Activated CD4-positive, alpha-beta T cell treated with anti-CD3 and anti-CD28 coated beads, Interleukin-10, Interleukin-2, amounts not matched to agents 100 ng/mL and 50 ng/mL, durations not matched to agents 16 hours and 8 hours (primary cell): ENCODE results near the gene RHO.
"Not testable (repeated sequence)": the region's sequence is repeated elsewhere in the genome, so short reads cannot be mapped to it uniquely, and the experiment has no call there.

ENCODE experiments used
- DNase-seq: peaks from one replicate; pipeline ENCODE4 v3.0.0-alpha.2; 2020

RHO gene

DNA sequence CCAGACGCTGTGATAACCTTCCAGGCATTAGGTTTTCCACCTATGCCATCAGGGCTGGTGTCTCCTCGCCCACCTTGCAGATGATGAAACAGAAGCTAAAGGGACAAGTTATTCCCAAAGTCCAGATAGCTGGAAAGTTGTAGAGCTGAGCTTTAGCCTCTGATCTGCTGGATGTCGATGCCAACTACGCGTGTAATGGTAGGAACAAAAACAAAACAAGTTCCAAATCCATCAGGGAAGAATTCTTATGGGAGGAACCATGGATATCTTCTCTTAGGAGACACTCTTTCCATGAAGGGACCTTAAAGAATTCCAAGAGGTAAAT lies 28.1 kb upstream of the RHO start:
- DNase-seq: no peak

DNA sequence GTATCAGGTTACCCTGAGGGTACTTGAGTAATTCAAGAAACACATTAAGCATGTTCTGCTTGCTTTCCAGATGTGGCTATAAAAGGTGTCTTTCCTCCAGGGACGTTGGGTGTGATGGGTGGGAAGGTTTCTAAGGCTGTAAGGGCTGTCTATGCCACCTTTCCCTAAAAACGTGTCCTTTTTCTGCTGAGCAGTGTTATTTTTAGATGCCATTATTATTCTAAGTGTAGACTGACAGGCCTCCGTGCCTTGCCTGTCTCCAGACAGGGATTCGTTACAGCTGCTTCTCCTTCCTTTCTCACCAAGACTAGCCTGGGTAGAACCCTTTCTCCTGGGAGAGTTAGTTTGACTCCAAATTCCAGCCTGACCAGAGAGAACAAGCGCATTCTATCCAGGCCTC lies 26.8 kb upstream of the RHO start:
- no peak for DNase-seq

DNA sequence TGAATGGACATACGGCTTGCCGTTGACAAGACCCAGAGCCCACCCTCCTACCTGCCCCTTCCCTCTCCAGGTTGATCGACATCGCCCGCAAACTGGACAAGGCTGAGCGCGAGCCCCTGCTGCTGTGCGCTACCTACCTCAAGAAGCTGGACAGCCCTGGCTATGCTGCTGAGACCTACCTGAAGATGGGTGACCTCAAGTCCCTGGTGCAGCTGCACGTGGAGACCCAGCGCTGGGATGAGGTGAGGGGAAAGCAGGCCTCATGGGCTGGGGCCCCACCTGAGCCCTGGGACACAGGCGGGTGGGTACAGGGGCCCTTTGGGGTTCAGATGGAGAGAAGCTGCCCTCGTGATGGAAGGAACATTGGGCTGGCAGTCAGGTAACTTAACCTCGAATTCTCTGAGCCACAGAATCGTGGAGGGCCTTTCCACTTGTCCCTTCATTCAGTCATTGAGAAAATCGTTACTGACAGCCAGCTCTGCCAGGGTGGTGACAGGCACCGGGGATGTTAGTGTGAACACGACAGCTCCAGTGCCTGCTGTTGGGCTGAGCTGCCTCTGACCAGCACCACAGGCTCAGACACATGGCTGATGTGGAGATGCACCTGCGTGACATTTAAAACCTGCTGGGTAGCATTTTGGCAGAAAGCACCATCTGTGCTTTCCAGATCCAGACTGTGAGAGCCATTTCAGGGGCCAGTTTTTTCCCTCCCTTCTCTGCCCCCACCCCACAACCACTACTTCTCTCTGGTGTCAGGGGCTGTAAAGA lies 25.6 kb upstream of the RHO start:
- no peak for DNase-seq

DNA sequence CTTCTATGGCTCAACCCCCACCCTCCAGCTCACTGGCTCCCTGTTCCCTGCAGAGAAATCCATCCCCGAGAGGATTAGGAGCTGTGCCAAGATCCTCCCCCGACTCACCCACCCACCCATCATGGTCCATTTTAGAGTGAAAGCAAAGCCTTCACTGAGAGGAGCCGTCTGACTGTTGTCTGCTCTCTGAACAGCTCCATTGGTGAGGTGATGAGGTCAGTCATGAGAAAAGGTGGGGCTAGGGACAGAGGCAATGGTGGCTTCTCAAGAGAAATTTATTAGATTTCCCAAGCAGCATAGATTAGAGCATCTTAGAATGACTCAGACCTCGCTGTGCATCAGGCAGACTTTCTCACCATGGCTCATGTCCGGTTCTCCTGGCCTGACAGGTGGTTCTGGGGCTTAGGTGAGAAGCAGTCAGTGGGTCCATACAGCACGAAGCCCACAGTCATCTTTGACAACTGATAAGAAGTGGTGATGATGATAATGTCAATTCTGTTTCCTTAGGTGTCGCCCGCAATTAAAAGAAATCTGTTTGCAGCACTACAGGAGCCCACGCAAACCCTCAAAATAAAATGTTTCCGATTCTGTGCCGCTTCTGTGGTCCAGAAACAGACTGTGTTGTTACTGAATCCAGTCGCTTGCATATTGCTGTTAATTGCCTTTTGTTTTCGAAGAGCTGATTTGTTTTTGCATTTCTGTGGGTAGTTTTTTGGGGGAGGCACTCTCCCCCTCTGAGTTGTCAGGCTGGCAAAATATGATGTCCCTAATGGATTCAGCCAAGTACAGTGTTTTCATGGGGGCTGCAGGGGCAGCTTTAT lies 24.8 kb upstream of the RHO start:
- DNase-seq: no peak

DNA sequence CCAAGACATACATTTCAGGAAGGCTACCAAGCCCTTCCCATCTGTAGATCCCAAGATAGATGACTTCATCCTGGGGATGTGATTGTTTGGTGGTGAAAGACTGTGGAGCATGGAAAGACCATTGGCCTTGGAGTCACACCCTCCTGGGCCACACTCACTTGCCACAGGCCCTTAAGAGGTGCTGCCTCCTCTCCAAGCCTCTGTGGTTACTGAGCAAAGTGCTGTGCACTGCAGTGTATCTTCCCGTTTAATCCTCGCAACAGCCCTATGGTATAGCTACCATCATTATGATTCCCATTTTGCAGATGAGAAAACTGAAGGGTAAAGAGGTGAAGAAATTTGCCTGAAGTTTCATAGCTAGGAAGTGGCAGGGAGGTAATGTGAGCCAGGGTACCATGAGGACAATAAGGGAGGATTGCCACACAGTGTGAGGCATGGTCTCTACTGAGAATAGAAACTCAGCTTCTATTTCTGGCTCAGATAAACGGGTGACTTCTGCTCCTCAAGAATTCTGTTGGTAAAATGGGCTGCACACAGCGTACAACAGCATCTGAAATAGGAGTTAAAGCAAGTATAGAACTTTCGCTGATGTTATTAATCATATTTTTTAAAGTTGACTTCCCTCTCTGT lies 23.9 kb upstream of the RHO start:
- no peak for DNase-seq

DNA sequence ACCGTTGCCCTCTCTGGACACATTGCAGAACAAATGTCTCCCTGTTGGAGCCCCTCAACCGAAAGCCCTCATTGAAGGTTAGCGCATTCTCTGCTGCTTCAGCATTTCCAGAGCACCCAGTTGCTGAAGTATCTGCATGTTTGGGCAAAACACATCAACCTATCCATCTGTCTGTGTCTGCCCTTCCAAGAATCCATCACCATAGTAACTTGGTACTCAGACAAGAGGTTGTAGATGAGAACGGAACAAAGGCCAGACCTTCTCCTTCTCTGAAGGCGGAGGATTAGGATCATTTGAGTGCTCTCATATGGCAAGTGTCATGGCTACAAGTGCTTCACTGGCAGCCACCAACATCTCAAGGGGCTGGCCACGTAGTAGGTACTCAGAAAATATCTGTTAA lies 23.1 kb upstream of the RHO start:
- no peak for DNase-seq

DNA sequence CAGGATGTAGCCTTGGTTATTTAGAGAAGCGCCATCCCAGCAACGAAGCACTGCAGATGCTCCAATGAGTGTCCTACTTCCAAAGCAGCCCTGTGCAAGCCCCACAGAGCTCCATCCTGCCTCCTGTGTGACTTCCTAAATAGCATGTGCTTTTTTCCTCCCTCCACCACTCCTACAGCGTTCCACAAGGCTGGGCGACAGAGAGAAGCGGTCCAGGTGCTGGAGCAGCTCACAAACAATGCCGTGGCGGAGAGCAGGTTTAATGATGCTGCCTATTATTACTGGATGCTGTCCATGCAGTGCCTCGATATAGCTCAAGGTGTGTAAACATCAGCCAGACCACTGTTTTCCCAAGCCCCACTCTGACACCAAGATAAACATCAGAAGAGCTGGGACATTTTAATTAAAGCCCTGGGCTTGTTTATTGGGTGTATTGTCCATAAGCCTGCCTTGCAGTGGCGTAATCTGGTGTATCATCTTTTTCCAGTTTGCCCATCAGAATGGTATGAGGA lies 22.2 kb upstream of the RHO start:
- DNase-seq: no peak

DNA sequence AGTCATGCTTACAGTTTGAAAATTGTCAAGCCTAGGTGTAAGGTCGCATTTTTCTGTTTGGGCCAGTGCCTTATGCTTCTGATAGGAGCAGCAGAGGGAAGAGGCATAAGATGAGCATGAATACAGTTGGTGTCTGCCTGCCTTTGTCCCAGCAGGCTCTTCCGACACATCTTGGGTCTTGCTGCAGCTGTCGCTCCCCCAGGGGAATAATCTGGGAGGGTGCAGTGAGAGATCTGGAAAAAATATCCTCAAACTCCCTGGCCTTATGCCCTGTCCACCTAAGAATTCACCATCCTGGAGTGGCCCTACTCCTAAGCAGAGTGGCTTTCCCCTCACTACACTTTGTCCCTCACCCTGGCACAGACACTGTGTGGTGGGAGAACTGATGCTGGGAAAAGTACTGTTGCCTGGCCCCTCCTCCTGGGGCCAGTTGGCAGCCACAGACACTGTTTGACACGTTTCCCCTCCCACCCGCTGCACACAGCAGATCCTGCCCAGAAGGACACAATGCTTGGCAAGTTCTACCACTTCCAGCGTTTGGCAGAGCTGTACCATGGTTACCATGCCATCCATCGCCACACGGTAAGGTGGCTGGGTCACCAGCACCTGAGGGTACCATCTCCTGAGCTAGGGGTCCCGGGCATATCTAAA lies 21.1 kb upstream of the RHO start:
- DNase-seq: no peak

DNA sequence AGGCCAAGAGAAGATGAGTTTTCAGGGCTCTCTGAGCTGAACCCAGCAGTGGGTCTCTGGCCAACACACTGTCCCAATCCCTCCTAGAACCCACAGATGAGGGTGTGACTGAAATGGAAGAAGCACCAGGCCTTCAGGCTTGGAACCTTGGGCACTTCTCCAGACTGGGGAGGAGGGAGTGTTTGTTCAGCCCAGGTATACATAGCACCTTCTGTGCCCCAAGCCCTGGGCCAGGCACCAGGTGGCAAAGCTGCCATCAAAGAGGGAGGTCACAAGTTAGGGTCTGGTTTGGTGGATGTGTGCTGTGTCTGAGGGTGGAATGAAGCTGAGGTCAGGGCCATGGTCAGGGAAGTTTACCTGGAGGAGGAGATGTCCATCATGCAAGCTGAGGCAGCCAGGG lies 15.8 kb upstream of the RHO start:
- DNase-seq: no peak

DNA sequence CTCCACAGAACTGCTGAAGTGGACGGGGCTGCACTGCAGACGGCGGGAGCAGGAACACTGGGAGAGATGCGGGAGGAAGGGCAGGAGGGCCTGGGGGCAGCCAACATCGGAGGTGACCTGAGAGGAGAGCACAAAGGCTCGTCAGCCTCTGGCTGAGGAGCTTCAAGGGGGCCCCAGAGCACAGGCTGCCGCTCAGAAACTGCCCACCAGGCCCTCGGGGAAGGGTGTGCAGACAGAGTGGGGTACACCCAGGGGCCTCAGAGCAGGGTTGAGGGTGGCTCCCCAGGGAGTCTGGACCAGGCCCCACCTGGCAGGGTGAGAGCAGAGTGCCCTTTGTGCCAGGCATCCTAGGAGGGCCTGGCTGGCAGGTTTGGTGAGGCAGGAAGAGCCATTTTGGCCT lies 14.7 kb upstream of the RHO start:
- no peak for DNase-seq

DNA sequence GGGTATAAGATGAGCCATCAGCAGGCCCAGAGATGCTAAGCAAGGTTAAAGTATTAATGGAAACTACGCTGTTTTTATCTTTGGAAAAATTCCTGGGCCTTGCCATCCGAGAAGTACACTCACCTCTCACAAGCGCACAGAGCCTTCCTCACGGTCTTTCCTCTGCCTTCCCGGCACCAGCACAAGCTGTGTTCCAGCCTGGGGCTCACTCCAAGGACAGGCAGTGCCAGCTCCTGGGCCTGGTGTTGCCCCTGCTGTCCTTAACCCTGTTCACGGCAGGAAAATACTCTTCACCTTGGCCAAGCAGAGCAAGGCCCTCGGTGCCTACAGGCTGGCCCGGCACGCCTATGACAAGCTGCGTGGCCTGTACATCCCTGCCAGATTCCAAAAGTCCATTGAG lies 14.3 kb upstream of the RHO start:
- no peak for DNase-seq

DNA sequence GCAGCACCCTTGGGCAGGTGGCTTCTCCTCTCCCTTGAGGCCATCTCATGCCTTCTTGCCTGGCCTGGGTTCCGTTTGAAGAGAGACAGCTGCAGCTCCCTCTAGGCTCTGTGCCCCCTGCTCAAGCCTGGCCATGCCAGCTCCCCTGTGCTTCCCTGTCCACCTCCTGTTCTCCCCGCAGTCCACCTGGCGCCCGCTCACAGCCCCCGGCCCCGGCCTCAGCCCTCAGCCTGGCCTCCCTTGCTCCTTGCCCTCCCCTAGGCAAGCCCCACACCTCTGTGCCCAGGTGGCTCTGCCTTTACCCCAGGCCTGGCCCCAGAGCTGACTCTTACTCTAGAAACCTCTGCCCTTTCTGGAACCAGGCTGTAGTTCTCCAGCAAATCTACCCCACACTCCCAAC lies 13.9 kb upstream of the RHO start:
- DNase-seq: no peak

DNA sequence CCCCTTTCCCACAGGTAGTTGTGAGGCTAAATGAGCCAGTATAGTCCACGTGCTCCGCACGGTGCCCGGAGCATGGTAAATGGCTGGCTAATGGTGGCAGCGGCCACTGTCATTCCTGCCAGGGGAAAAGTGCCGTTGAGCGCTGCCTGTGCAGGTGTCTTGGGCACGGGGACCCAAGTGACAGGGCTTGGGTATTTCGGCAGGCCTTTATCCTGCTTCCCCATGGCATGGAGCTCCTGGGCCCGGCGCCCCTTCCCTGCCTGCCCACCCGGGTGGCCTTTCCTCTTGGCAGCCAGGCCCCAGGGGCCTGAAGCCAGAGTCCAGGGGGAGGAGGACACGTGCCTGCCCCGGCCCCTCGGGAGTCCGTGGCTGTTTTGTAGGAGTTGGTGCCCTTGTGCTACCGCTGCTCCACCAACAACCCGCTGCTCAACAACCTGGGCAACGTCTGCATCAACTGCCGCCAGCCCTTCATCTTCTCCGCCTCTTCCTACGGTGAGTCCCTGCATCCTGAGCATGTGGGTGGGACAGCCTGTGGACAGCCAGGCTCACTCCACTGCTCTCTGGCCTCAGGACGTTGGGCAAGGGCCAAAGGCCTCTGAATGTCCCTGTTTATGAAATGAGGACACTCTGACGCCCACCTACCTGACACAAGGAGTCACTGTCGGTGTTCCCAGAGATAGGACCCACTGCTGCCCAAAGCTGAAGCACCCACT lies 13.2 kb upstream of the RHO start:
- not testable (repeated sequence) for DNase-seq

DNA sequence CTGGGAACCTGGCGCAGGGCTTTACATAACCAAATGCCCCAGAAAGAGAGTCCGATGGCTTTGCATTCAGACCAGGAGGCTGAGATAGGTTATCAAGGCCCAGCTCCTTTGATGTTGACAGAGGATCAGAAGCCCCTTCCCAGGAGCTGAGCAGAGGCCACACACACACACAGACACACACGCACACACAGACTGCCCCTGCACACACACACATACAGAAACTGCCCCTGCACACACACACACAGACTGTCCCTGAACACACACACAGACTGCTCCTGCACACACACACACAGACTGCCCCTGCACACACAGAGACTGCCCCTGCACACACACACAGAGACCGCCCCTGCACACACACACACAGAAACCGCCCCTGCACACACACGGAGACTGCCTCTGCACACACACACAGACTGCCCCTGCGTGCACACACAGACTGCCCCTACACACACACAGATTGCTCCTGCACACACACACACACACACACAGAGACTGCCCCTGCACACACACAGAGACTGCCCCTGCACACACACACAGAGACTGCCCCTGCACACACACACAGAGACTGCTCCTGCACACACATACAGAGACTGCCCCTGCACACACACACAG lies 12.5 kb upstream of the RHO start:
- not testable (repeated sequence) for DNase-seq

DNA sequence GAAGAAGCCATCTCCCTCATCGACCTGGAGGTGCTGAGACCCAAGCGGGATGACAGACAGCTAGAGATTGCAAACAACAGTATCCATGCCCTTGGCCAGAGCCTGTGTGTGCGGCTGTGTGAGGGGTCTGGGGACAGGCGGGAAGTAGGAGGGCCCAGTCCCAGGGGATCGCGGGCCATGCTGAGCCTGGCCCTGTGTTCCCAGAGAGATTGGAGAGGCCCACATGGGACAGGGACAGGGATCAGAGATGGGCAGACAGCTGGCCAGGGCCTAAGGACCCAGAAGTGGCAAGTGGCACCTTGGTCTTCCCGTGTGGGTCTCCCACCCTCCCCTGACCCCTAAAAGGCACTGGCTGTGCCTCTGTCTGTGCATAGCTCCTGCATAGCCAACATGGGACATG lies 10.9 kb upstream of the RHO start:
- DNase-seq: no peak

DNA sequence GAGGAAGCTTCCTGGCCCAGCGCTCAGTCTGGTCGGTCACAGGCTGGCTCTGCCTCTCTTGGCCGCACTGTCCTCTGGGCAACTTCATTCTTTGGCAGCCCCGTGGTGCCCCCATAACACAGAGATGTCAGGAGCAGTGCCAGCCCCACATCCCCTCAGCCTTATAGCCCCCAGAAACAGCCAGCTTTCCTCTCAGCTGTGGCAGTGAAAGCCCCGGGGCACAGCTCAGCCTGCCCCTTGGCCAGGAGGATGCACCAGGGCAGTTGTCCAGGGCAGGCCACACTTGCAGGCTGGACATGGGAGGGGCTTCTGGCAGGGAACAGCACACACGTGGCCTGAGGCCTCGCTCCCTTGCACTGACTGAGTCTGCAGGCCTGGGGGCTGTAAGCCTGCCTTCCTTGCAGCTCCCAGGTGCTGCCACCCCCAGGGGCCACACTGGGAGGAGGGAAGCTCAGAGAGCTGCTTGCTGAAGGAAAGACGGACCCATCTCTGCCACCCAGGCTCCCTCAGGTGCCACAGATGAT lies 10.3 kb upstream of the RHO start:
- DNase-seq: no peak

DNA sequence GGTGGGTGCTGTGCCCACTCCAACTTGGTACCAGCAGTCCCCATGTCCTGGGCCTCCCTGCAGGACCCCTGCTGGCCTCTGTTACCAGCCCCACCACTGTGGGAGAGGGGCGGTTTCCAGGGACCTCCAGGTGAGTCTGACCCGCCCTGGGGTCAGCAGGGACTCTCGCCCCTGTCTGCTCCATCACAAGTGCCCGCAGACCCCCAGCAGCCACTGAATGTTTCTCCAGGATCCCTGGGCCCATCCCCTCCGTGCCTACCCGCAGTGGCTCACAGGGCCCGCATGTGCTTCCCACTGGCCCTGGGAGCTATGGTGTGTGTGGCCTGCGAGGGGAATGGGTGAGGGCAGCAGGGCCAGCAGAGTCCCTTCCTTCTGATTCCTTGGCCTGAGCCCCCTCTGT lies 9.9 kb upstream of the RHO start:
- no peak for DNase-seq

DNA sequence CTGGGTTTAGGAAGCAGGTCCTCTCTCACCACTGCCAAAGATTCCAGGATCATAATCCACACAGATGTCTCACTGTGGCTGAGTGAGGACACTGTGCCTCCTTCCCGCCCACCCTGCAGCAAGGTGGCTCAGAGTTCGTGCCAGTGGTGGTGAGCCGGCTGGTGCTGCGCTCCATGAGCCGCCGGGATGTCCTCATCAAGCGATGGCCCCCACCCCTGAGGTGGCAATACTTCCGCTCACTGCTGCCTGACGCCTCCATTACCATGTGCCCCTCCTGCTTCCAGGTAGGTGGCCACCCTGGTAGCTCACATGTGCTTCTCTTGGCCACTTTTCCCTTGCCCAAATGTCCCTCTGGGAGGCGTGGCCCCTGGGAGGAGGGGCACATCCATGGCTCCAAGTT lies 9.0 kb upstream of the RHO start:
- DNase-seq: no peak

DNA sequence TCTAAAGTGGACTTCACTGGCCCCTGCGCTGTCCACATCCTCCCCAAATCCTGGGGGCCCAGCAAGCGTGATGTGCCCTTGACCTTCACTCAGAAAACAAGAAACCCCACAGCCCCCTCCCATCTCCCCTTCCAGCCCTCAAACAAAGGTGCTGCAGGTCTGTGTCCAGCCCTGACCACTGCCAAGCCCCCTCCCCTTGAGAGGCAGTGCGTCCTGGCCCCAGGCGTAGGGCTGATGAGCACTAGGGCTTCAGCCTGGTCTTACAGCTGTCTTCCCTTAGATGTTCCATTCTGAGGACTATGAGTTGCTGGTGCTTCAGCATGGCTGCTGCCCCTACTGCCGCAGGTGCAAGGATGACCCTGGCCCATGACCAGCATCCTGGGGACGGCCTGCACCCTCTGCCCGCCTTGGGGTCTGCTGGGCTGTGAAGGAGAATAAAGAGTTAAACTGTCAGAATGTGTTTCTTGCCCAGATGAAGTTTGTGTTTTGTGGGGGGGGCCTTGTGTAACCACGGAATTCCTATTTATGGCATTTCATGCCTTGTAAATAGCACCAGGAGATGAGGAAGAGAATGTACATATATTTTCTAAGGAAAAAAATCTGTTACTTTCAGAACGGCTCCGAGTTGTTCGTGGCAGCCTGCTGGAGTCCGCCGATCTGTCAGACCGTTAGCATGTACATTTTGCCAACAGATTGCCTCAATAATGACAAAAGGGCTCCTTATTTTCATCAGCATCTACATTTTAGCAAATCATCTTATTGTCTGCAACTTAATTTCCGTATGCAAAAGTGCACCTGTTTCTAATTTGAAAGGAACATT lies 8.3 kb upstream of the RHO start:
- no peak for DNase-seq

DNA sequence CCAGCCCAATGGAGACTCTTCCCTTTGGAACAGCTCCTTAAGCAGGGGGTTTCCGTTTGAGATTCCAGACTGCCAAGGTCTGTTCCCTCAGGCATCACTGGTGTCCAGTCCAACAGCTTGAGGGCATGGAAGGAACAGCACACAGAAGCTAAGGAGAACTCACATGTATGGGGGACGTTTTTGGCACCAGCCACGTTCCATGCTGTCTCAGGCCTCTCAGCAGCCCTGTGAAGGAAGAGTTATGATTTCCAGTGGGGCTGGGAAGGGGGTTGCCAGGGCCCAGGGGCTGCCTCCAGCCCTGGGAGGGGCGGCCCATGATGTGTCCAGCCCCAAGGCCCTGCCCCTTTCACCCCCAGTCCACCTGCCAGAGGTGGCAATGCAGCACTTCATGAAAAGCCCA lies 7.5 kb upstream of the RHO start:
- no peak for DNase-seq

DNA sequence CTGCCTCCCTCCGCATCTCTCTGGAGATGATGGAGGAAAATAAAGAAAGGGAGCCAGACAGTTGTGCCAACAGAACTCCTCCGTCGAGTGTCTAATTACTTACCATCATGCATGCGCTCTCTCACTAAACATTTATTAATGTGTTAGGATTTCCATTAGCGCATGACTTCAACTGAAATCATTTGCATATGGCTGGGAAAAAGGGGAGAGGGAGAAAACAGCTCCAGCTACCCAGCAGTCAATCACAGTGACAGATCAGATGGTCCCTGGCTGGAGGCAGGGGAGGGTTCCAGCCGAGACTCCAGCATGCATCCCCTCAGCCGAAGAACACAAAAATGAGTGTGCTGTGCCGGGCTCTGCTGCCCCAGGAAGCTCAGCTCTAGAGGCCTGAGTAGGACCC lies 6.8 kb upstream of the RHO start:
- no peak for DNase-seq
